ENCODE measurements around the gene ASB14.
"Not testable (repeated sequence)": the region's sequence is repeated elsewhere in the genome, so short reads cannot be mapped to it uniquely, and the experiment has no call there.

ASB14 gene

GRCh38 chr3:57292159-57292896 is at the start of gene ASB14:
ASB14 (minus strand) TSS chr3:57292685; CDS start chr3:57292033, 652 bp downstream.
- DNase-seq, result no peak

GRCh38 chr3:57339071-57339642 is 46.7 kb upstream of the ASB14 start:
- DNase-seq, result not testable (repeated sequence)

- DNase-seq, result not testable (repeated sequence)
Measured at GRCh38 chr3:57338272-57339070, 46.0 kb upstream of the ASB14 start.

GRCh38 chr3:57335283-57335938 is 42.9 kb upstream of the ASB14 start:
- no peak for DNase-seq

GRCh38 chr3:57331078-57331610 is 38.7 kb upstream of the ASB14 start:
- DNase-seq, result no peak

- DNase-seq, result not testable (repeated sequence)
Measured at GRCh38 chr3:57326498-57326897, 34.0 kb upstream of the ASB14 start.

GRCh38 chr3:57314204-57314603 is 21.7 kb upstream of the ASB14 start:
- no peak for DNase-seq

GRCh38 chr3:57309769-57310360 is 17.4 kb upstream of the ASB14 start:
- DNase-seq, result no peak

GRCh38 chr3:57303520-57303919 is 11.0 kb upstream of the ASB14 start:
- DNase-seq, result not testable (repeated sequence)

GRCh38 chr3:57298041-57298440 is 5.6 kb upstream of the ASB14 start:
- no peak for DNase-seq

- no peak for DNase-seq
Measured at GRCh38 chr3:57292897-57293526, 527 bp upstream of the ASB14 start.

GRCh38 chr3:57288403-57288802 is 4.1 kb downstream of the ASB14 start:
- DNase-seq, result no peak

GRCh38 chr3:57287205-57287604 is 5.3 kb downstream of the ASB14 start:
- no peak for DNase-seq

- no peak for DNase-seq
Measured at GRCh38 chr3:57283334-57283733, 9.2 kb downstream of the ASB14 start.

GRCh38 chr3:57281715-57282114 is 10.8 kb downstream of the ASB14 start:
- no peak for DNase-seq

- DNase-seq, result no peak
Measured at GRCh38 chr3:57279685-57280084, 12.8 kb downstream of the ASB14 start.

GRCh38 chr3:57278237-57278636 is 14.2 kb downstream of the ASB14 start:
- no peak for DNase-seq

GRCh38 chr3:57275393-57275792 is 17.1 kb downstream of the ASB14 start:
- no peak for DNase-seq

- no peak for DNase-seq
Measured at GRCh38 chr3:57274845-57275244, 17.6 kb downstream of the ASB14 start.

- no peak for DNase-seq
Measured at GRCh38 chr3:57268416-57268815, 24.1 kb downstream of the ASB14 start.

GRCh38 chr3:57261929-57262328 is 30.6 kb downstream of the ASB14 start:
- no peak for DNase-seq

GRCh38 chr3:57261119-57261518 is 31.4 kb downstream of the ASB14 start:
- DNase-seq, result no peak
